GM18505 (cell line): ENCODE results near the gene ARRB1.
A peak's percentile ranks its signal among the peaks of the same experiment; 100 is the strongest.
"Not testable (repeated sequence)": the region's sequence is repeated elsewhere in the genome, so short reads cannot be mapped to it uniquely, and the experiment has no call there.

ENCODE experiments used
- ATAC-seq: cut with Tn5 transposase; IDR thresholded peaks from one replicate; pipeline ENCODE4 v1.9.1; 2021; ENCODE audit not compliant: unreplicated experiment
- POLR2A ChIP-seq: IDR thresholded peaks from 4 replicates; pipeline ENCODE4 v1.6.1; 2011; ENCODE audit warnings: borderline replicate concordance; ENCODE audit not compliant: insufficient read depth, insufficient read length; ENCODE audit errors: extremely low read depth

Gene ARRB1

DNA sequence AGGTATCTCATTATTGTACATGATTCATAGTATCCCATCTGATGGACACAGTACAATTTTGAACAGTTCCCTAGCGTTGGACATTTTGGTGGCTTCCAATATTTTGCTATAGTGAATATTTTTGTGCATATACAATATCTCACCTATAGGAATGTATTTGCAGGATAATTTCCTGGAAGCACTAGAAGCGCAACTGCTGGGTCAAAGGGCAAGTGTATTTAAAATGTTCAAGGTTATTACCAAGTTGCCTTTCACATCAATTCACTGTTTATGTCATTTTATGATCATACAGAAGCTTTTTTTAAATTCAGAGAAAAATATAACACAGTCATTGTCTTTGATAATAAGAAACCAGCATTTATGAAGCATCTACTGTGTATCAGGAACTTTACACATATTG, 28.8 kb upstream of the ARRB1 start:
- TF ChIP-seq POLR2A: no peak

DNA sequence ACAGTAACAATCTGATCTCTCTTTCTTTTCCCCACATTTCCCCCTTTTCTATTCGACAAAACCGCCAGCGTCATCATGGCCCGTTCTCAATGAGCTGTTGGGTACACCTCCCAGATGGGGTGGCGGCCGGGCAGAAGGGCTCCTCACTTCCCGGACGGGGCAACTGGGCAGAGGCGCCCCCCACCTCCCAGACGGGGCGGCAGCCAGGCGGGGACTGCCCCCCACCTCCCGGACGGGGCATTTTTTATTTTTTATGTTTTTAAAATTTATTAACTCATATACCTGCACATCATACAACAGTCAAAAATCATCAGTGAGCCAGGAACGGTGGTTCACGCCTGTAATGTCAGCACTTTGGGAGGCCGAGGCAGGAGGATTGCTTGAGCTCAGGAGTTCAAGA, 27.3 kb upstream of the ARRB1 start:
- ATAC-seq: not testable (repeated sequence)

More for the DNA sequence above, 28.8 kb upstream of the ARRB1 start:
- ATAC-seq: no peak

DNA sequence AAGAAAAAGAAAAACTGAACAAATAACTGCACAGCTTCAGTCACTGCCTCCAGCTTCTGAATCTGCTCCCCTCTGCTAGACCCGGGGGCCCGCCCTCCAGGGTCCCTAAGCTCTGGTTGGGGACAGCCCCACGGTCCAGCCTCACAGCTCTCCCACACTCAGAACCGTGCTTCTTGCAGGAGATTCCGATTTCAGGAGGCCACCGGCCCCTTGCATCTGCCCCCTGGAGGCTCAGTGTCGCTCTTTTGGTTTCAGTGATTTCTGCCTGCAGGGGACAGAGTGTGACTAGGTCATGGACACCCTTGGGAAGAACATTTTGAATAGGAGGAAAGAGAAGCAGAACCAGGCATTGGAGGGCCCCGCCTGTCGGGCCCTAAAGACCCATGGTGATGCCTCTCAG, 24.7 kb upstream of the ARRB1 start:
- no peak for ATAC-seq
- no peak for TF ChIP-seq POLR2A

DNA sequence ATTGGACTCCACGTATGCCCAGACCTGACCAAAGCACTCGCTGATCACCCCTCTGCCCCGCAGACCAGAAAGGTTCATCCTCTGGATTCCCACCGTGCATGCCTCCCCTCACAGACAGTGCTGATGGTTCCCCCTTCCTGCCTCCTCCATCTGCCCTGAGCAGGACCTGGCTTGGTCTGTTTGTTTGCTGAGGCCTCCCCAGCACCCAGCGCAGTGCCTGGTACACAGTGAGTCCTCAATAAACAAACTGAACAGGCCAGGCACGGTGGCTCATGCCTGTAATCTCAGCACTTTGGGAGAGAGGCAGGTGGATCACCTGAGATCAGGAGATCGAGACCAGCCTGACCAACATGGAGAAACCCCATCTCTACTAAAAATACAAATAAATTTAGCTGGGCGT, 24.2 kb upstream of the ARRB1 start:
- TF ChIP-seq POLR2A: no peak
- no peak for ATAC-seq

DNA sequence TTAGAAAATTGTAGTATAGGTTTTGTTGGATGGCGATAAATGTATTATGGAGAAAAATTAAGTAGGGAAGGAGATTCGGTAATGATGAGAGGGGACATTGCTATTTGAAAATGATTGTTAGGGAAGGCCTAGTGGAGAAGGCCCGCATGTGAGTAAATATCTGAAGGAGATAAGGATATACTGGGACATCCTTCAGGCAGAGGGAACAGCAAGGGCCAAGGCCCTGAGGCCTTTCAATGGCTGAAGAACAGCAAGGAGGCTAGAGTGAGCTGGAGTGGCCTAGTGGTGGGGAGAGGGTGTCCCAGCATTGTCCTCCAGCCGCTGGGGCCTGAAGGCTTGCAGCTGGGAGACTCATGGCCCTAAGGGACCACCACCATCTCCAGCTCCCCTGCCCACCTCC, 23.2 kb upstream of the ARRB1 start:
- no peak for ATAC-seq
- no peak for TF ChIP-seq POLR2A

DNA sequence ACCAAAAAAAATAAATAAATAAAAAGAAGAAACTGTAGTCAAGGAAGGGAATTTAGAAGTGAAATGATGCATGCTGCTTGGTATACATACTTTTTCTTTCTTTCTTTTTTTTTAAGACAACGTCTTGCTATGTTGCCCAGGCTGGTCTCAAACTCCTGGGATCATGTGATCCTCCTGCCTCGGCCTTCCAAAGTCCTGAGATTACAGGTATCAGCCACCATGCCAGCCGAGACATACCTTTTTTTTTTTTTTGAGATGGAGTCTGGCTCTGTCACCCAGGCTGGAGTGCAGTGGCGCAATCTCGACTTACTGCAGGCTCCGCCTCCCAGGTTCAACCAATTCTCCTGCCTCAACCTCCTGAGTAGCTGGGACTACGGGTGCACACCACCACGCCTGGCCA, 21.7 kb upstream of the ARRB1 start:
- no peak for TF ChIP-seq POLR2A

DNA sequence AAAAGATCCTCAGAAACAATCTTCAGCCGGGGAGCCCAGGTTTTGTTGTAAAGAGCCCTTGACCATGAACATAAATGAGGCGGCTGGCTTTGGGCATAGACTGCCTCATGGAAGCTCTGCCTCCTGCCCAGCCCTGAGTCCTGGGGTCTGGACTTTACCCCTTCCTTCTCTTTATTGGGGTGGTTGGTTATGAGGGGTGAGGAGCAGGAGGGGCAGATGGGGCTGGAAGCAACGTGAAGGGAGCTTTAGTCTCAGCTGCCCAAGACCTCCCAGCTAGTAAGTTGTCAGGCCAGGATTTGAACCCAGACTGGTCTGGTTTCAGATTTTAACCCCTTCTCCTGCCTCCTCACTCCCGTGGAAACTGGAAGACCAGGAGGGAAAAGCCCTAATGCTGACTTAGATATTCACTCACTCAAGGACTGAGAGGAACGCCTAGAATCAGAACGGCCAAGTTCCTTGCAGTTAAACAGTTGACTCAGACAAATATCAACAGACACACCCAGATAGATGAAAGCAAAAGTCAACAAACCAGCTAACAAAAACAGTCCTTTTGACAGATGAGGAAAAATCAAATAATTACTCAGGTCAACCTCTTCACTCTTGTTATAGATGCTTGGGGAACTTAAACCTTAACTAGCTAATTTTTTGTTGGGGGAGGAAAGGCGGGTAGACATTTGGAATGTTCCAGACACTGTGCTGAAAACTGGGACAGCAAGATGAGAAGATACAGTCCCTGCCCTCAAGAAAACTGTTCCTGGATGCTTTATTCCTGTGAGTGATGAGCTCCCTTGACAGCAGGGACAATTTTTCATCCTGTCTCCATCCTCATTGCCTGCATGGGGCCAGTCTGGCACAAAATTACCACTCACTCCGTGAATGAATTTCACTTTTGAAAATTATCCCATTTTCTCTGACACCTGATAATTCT, 20.8 kb upstream of the ARRB1 start:
- TF ChIP-seq POLR2A: no peak
- ATAC-seq: no peak

More for the DNA sequence above, 21.7 kb upstream of the ARRB1 start:
- ATAC-seq: no peak

DNA sequence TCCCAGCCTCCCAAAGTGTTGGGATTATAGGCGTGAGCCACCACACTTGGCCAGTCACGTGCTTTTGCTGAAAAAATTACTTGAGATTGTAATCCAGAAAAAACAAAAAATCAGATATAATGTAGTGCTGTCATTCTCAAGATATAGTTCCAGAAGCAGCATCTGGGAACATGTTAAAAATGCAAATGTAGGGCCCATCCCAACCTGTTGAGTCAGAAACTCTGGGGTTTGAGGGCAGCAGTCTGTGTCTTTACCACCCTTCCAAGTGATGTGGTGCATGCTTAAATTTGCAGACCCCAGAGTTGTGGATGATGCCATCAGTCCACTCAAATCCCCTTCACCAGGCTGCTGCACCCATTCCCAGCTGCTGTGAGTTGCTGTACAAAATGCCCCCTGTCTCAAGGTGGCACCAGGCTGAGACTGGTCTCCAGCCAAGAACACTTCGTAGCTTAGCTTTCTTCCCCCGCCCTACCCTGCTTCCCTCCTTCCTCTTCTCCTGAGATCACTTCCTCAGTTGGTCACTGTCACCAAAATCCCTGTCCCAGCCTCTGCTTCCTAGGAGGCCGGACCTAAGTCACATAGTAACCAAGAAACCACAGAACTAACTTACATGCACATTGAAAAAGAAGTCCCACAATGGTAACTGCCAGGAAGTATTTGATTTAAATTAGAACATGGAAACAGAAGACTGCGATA, 18.2 kb upstream of the ARRB1 start:
- ATAC-seq: no peak

DNA sequence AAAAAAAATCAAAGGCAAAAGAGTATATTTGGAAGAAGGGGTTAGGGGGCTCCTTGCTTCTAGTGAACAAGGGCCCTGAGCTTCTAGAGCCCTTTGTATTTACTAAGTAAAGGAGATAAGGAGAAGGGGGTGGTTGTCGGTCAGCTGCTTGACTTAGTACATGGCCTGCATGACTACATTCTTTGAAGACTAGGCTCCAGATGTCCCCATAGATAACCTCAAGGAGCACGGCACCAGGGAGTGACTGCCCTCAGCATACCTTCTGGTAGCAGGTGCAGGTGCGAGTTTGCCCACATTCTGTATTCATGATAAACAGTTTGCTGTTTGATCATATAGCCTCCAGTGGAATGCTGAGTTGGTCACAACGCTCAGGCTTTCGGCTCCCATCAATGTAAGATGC, 15.4 kb upstream of the ARRB1 start:
- ATAC-seq: not testable (repeated sequence)

More for the DNA sequence above, 18.2 kb upstream of the ARRB1 start:
- TF ChIP-seq POLR2A: no peak

DNA sequence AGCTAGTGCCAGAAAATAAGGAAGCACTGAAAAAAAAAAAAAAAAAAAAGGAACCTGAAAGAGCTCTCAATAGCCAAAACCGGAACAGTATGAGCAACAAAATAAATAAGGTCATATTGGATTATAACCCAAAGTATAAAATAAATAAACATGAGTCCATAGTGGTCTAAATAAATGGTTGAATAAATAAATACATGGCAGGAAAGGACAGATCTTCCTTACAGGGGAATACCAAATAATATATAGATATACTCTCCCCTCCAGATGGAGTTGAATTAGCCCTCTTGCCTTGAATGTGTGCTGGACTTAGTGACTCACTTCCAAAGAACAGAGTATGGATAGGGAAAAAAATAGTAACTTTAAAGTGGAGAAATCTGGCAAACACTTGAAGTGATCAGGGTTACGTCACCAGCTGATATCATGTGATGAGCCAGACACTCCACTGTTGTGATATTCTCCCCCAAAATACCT, 14.3 kb upstream of the ARRB1 start:
- no peak for ATAC-seq
- no peak for TF ChIP-seq POLR2A

DNA sequence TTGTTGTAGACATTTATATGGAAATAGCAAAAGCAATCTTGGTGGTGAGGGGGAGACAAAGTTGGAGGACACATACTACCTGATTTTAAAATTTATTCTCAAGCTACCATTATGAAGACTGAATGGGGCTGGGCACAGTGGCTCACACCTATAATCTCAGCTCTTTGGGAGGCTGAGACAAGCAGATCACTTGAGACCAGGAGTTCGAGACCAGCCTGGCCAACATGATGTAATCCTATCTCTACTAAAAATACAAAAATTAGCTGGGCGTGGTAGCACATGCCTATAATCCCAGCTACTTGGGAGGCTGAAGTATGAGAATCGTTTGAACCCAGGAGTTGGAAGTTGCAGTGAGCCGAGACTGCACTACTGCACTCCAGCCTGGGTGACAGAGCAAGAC, 10.8 kb upstream of the ARRB1 start:
- ATAC-seq: not testable (repeated sequence)

DNA sequence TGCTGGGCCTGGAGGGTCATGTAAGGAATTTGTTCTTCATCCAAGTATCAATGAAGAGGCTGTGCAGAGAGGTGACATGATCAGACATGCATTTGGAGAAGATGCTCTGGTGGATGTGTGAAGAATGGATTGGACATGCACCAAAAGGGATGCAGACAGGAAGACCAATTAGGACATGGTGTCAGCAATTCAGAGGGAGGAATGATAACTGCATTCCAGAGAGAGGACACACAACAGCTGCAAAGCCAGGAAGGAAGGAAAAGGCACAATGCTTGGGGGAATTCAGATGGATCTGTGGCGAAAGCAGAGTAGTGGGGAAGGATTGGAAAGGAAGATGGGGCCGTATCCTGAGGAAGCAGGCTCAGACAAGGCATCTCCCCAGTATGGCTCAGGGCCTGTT, 5.2 kb upstream of the ARRB1 start:
- no peak for ATAC-seq

DNA sequence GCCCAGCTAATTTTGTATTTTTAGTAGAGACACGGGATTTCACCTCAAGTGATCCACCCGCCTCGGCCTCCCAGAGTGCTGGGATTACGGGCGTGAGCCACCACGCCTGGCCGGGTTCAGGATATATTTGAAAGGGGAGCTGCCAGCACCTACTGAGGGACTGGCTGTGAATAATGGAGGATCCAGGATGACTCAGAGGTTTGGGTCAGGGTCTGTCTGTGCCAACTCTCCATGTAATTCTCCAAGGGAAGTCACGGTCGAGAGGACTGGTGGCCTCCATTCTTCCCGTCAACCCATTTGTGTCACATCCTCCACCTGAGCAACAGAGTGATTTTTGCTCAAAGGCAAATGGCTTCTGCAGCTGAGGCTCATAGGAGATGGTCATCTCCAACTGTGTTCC, 3.6 kb upstream of the ARRB1 start:
- TF ChIP-seq POLR2A: no peak
- no peak for ATAC-seq

More for the DNA sequence above, 5.2 kb upstream of the ARRB1 start:
- TF ChIP-seq POLR2A: no peak

DNA sequence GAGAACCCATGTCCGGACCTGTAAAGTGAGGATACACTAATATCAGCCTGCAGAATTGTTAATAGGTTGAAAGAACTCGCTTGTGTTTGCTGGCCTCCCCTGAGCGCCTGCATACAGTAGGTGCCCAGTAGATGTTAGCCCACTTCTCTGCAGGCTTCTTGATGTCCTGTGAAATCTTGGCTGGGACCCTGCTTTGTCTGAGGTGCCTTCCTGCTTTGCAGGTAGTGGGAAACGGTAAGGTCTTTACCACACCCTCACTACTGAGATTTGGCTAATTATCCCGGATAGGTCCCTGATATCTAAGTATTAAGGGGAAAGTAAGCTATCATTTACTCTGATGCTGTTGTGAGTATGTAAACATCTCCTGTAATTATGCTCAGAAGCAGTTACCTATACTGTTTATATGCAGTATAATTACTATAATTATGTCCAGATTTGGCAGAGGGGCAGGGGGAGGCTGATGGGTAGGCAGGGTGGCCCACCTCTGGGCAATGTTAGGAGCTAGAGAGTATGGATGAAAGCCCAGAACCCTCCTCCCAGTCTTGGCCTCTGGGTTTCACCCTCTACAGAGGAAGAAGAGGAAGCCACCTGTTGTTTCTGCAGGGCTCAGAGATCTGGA, 1.2 kb upstream of the ARRB1 start:
- ATAC-seq: no peak
- no peak for TF ChIP-seq POLR2A

DNA sequence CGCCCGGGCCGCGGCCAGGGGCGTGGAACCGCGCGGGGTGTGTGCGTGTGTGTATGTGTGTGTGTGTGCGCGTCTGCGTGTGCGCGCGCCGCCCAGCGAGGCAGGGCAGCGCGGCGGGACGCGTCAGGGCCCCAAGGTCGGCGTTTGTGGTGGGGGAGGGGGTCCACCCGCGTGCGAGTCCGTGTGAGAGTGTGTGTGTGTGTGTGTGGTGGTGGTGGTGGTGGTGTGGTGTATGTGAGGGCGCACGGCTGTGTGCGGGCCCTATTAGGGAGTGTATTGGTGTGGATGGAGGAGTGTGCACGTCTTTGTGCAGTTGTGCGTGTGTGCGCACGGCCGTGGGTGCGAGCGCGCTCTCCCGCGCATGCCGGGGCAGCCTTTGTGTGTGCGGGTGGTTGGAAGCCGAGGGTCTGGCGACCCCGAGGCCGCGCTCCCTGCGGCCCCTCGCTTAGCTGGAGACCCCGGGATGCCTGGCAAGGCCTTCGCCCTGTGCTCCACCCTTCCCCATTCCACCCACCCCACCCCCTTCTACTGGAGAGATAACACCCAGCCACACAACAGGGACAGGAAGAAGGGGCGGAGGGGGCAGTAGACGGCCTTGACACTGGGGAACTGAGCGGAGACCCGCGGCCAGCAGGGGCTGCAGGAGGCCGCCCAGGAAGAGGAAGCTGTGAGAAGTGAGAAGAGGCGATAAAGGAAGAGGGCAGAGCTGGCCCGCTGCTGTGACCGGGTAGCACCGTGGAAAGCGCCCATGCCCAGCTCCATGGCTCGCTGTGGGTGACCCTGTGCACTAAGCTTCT, 528 bp upstream of the ARRB1 start:
- TF ChIP-seq POLR2A: no peak
- peak; percentile 18 for ATAC-seq
